8988T (cell line): ENCODE results near the gene PGC.

Experiments used
- DNase-seq: peaks from one replicate; pipeline ENCODE4 v3.0.0; 2011

The PGC gene

DNA sequence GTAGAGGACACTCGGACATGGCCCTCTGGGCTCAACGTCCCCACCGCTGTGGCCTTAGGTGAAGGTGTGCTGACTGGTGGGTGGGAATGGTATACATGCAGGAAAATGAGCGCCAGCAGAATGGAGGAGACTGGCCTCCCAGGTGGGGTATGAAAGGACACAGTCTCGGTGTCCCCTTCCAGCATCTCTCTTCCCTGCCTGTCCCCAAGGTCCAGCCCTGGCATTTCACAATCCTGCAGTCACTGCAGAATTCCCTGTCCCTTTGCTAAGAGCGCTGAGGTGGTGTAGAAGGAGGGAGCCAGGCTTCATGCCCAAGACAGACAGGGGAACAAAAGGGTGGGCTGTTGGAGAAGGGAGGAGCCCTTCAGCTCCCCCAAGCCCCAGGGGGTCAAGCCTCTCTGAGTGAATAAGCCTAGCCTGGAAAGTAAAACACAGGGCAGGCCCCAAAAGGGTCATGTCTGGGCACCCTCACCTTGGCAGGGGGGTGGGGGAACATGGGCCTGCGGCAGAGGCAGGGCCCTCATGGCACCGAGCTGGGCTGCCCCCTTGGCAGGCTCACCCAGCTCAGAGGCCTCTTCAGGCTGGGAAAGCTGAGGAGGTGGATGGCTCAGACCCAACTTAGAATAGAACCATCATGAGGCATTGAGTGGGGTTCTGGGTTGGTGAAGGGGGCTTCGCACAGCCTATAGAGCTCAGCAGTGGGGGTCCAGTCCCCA is 35.7 kb downstream of the PGC start:
- no peak for DNase-seq

DNA sequence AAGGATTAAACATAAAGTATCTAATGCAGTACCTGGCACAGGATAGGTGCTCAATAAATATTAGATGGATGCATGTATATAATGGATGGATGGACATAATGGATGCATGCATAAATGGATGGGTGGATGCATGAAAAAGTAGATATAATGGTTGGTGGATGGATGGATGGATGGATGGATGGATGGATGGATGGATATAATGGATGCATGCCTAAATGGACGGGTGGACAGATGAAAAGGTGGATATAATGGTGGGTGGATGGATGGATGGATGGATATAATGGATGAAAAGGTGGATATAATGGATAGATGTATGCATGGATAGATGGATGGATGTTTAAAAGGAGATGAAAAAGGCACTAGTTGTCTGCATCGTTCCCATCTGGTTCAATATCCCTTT is 37.8 kb downstream of the PGC start:
- no peak for DNase-seq

DNA sequence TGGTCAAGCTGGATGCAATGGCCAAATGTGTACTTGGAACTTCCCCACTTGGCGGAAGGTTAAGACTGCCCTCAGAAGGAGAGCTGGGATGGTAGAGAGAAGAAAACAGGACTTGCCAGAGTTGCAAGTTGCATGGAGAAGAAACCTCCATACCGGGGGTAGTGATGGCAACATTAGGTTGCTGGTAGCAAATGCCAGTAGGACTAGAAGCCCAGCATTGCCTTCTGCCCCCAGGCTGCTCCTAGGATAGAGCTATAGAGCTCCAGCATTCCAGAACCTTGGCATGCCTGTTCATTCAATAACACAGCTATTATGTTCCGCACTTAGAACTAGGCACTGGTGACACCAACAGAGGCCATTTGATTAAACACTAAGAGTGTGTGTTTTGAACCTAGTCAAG is 38.3 kb downstream of the PGC start:
- no peak for DNase-seq

DNA sequence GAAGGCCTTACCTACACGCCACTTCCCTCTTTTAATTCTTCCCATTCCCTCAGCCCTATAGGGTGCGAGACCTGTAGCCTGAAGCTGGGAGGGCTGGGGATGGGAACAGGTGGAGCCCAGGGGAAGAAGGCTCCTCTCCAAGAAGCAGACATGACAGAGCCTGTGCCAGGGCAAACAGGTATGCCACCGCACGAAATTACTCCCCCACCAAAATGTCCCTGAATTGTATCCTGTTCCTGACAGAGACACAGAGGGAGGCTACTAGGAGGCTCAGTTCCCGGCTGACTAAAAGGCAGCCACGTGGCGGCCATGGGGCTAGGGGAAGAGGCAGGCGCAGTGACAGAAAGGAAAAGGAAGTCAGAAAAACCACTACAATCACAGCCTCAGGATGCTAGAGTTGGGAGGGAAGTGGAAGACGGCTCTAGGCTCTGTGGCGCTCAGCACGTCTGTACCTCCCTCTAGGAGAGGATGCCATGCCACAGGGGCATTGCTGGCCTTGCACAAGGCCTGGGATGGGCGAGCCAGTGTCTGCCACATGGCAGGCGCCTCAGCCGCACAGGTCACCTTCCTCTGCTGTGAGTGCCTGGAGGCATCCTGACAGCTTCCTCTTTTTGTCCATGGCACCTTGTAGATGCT is 39.5 kb downstream of the PGC start:
- DNase-seq = no peak

DNA sequence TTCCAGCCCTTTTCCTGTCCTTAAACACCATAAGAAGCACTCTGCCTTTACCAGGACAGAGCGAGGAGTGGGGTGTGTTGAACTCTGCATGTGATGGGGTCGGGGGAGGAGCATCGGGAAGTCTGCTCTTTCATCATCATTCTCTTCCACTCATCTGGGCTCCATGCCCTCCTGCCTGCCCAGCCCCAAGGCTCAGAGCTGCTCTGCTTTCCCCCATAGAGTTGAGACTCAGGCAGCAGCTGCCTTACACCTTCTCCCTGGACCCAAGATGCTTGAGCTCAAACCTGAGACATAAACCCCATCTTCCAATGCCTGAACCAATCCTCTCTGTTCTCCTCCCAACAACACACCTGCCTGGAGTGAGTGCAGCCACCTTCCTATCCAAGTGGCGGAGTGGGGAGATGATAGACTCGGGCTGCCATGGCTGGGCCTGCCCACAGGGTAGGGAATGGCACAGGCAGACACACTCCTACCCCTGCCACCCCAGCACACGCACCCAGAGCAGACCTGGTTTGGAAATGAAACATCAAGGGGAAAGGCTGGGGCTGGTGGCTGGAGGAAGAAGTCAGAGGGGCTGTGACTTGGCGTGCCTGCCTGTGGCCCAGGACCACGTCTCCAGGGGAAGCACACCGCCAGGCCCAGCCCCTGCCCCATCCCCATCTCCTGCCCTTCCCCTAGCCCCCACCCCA is 40.2 kb downstream of the PGC start:
- no peak for DNase-seq

DNA sequence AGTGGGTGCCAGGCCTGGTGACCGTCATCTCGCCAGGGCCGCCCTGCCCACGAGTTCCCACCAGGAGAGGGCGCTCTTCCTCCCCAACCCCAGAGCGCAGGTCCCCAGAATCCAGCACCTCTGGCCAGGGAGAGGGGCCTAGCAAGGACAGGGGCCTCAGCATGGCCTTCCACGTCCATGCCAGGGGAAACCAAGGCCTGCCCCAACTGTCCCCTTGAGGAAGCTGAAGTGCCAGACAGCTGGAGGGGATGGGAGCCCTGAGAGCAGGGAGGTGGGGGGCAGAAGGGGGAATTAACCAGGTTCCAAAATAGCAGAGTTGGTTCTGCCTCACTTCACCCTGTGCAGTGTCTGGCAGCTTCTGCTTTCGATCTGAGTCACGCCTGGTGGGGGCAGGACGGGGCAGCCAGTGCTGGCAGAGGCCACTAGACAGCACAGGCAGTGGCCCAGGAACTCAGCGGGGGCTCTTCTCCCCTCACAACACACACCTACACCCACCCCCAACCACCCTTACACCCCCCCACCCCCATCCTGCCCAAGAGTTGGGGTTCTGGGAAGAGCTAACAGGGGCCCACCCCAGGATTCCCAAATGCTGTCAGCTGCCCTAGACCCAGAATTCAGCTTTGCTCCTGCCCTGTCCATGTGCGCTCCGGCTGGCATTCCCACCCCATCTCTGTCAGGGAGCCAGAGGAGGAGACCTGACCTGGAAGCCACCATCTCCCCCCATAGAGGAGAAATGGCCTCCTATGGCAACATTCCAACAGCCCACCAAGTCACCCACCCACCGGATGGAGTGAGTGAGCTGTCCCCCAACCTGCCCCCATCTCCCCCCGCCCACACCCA is 41.0 kb downstream of the PGC start:
- DNase-seq = peak; percentile 96

DNA sequence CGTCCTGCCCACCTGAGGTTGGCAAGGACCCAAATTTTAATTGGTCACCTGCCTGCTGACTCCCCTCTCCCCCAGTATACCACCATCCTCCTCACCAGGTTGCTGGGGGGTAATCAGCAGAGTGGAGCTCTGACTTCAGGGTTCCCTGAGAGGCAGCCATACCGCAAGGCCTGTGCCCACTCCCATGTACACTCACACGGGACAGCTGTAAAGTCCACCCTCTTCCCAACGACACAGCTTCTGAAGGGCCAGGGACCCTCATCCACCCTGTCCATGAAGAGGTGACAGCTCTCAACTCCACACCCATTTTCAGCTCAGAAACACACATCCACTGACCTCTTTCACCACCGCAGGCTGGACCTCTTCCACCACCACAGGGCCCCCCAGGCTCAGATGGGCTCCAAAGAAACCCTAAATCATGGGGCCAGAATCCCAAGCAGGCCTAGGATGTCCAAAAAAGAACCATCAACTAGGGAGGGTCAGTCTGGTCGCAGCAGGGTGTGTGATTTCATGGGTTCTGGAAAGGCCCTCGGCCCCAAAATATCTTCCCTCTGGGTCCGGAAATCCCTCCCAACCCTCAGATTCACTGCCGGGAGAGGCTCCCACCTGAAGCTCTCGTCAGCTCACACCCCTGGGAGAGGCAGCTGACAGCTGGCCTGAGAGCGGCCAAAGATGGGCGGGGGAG is 41.7 kb downstream of the PGC start:
- DNase-seq = no peak

DNA sequence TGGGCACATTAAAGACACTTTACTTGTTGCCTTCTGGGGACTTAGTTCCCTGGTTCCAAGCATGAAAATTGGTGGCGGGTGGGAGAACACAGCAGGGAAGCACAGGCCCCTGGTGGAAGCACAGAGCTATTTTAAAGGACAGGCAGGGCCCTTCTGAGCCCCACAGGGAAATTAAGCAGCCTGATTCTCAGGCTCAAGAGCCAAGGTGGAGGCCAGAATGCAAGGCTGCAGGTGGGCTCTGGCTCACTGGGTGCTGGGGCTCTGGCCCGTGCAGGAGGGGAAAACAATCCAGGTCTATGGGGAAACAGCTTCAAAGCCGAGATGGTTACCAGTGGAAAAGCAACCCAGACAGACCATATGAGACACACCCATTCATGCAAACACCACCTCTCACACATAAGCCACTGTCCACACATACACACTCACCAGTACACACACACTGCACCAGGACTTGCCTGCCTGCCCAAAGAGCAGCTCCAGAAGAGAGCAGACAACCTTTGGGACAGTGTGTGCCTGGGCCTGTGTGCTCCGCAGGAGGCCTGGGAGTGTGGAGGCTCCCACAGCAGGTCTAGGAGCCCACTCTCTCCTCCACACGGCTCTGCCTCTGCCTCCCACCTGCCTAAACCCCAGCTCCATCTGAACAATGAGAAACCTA is 42.4 kb downstream of the PGC start:
- DNase-seq = no peak

DNA sequence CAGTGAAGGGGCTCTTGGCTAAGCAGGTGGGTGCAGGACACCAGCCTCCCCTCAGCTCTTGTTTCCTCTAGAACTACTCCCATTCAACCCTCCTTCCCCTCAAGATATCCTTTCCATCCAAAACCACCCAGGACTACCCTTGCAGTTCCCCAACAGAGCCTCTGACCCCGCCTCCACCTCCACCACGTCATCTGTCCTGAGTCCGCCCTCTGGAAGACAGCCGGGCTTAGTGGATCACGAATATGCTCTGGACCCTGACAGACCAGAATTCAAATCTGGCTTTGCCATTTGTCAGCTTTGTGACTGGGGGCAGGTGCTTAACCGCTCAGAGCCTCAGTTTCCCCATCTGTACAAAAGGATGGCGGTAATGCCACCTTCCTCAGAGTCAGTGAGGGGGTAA is 43.2 kb downstream of the PGC start:
- no peak for DNase-seq

DNA sequence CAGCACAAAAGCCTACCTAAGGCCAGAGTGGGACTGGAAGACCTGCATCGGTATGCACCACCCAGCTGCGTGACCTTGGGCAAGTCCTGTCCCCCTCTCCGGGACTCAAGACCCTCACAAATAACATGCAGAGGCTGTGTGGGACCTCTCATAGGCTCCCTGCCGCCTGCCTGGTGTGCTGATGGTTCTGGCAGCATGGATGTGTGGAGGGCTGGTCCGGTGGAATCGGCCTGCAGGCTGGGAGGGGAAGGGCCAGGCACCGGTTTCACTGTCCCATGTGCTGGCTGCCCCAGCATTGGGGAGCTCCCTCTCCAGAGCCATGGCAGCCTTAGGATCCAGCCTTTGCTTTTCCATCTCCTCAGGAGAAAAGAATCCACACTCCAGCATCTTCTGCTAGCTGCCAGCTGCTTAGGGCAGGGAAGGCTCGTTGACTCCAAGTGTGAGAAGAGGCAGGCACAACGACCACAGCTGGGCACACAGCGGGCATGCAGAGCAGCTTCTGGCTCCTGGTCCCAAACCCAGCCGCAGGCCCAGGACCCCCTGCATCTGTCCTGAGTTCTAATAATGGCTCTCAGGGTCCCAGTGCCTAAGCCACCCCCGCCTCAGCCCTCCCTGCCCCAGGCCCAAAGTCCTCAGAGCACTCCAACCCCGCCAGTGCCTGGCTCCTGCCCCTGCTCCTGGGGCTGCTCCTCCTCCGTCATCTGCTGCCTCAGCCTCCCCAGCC is 44.3 kb downstream of the PGC start:
- no peak for DNase-seq

DNA sequence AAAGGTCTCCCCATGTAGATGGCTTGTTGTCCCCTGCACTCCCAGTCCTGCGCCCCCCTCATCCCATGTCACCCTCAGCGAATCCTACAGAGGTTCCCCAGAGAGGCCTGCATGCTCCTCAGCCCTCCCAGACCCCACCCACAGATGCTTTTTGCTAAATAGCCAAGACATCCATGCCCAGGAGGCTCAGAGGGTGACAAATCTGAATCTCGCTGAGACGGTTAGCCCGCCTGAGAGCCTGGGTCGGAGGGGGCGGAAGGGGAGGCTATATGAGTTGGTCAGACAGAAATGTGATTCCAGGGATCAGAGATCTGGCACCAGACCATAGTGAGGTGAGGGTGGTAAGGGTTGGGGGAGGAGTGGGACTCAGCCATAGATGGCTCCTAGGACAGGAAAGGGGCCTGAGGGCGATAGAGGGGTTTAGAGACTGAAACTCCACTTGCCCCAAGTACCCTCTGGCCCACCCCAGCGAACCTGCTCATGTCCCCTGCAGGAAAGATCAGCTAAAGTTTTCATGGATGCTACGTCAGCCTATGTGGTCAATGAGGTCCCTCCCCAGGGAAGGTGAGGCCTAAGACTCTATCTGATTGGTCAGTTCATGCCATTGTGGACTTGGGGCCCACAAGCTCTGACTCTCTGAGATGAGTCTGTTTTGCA is 45.0 kb downstream of the PGC start:
- no peak for DNase-seq

DNA sequence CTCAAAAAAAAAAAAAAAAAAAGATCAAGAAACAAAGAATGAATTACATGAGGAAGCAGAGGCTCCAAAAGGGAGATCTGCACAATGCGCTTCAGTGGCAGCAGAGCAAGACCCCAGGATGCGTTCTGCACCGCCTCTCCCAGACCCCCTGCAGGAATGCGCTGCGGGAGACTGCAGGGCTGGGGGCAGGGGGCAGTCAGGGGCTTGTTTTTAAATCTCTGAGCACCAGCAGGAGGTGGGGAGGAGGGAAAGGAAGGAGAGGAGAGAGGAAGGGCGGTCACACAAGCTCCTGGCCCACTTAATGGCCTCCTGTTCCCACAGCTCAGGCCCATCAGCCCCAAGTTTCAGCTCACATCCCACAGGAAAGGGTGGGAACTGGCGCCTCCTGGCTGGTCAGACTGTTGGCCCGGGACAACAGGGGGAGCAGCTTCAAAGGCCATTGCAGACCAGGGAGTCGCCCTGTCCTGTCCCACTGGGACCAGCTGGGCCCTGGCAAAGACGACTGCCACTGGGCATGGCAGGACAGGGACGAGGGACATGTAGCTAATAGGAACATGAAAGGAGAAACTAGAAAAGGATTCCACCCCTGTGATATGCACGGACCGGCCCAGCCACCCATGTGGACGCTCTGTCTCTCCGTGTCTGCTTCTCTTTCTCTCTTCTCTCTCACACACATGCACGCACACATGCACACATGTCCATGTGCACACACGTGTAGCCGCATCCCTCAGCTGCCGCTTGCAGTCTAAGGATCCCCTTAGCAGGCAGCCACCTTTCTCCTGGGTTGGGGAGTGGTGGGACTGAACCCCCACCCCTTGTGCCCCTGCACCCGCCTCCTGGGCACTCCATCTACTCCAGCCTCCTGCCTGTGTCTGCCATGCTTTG is 46.5 kb downstream of the PGC start:
- DNase-seq = no peak

DNA sequence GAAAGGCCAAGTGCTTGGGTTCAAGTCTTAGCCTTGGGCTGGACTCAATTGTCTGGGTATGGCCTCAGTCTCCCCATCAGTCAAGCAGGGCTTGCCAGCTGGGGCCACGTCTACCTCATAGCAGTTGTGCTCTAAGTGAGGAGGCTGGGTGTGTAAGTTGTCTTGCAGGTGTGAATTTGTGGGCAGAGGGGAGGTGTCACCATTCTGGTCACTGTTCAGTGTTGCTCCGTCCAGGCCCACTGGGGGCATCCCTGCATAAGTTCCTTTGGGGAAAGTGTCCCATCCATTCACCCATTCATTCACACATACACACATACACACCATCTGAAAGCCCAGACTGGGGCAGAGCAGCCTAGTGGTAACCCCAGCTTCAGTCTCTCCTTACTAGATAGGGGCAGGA is 48.1 kb downstream of the PGC start:
- no peak for DNase-seq

DNA sequence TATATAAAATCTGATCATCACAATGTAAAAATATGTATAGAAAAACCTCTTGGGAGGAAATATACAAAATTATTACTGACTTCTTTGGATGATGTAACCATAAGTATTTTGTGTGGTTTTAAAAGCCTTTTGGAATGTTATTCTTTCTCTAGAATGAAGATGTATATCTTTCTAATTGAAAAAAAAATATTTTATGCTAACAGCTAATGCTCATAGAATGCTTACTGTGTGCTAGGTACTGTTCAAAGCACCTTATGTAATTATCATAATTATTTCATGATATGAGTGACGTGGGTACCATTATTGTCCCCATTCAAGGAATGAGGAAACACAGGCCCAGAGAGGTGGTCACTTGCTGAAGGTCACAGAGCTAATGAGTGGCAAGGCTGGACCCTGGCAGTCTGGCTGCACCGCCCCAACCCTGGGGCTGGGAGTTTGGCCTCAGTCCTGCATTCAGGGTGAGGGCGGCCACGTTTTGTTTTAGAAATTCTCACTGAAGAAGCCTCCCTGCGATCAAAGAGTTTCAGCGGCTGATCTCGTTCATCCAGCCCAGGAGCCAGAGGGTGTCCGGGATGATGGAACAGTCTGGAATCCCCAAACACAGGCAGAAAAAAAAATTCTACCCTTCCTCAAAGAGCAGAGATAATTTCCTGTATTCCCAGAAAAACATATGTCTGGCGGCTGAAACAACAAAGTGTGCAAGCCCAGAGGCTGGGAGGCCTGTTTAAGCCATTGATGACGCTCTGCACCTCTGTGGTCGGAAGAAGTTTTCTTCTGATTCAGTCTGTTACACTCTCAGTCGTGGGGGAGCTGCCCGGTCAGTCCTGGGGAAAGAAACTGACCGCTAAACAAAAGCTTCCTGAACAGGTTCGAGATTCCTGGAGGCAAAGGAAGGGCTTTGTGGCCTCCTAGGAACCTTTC is 49.1 kb downstream of the PGC start:
- DNase-seq = no peak

DNA sequence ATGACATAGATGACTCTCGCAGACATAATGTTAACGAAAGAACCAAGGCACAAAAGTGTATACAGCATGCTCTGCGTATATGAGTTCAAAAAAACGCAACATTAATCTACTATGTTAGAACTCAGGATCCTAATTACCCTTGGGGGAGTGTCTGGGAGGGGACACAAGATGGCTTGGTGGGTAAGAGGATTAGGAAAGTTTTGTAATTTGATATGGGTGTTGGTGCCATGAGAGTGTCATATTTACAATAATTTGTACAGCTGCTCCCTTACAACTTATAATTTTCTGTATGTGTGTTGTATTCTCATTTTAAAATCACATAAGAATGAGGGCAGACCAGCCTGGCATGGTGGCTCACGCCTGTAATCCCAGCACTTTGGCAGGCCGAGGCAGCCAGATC is 50.4 kb downstream of the PGC start:
- DNase-seq = no peak

DNA sequence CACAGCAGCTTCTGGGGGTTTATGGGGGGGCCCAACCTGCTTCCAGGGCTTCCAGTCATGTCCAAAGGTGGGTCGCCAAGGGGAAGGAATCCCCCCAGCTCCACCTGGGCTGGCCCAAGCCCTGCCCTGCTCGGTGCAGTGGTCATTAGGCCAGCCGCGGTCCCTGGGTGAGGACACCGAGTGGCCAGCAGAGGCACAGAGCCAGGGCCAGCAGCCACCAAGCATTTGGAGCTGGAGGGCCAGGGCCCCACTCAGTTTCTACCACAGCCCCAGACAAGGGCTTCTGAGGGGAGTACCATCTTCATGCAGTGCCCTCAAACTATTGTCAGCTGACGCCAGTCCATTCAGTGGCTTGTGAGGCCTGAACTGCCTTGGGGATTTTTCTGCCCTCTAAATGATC is 51.4 kb downstream of the PGC start:
- no peak for DNase-seq

DNA sequence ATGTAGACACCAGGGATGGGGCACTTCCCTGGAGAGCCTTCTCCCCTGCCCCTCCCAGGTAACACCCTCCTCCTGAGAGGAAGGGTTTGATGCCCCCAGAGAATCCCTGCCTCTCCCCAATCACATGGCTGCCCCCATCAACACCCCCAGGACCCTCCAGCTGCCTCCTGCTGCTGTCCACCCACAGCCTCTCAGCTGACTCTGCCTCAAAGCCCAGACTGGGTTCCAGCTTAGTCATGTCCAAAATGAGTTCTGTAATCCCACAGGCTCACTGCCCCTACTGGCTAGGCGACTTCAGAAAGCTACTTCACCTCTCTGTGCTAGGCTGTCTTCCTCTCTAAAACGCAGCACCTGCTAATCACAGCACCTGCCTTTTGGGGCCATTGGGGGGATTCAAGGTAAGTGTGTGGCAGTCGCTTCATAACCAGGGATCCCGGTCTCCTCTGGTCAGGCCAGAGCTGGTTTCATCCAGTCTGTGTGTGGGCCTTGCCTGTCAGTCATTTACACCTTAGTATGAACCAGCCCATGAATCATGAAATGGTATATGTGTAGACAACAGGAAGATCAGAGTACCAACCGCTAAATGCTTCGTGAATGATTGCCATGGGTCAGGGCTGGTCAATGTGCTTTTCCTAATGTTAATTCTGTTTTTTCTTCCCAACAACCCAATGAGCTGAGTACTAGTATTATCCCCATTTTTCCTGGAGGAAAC is 52.2 kb downstream of the PGC start:
- no peak for DNase-seq
